Gastrocnemius medialis (tissue), 4 donors: Measurements from ENCODE around the gene XG.
"Not testable (repeated sequence)": the region's sequence is repeated elsewhere in the genome, so short reads cannot be mapped to it uniquely, and the experiment has no call there.

ENCODE experiments used
- POLR2A ChIP-seq, 2 donors: fragments of 450-650 bp; IDR thresholded peaks; one replicate each; pipeline ENCODE4 v1.6.1; 2017; ENCODE audit warnings: antibody characterized with exemption in 2 of 2, mild to moderate bottlenecking in 2 of 2, moderate library complexity in 2 of 2
- TF ChIP-seq, protein P1 (sequence below), 5 experiments: fragments of 450-650 bp in 3 of 5; fragments of 200-600 bp in 2 of 5; sonication (generic) in 2 of 5; IDR thresholded peaks in 4 of 5; conservative IDR thresholded peaks in 1 of 5; 1 replicate in 4 of 5; 2 replicates in 1 of 5; pipeline ENCODE4 v1.5.1; 2016 to 2019; ENCODE audit warnings: antibody characterized with exemption in 5 of 5, mild to moderate bottlenecking in 3 of 5, moderate library complexity in 3 of 5

DNA sequence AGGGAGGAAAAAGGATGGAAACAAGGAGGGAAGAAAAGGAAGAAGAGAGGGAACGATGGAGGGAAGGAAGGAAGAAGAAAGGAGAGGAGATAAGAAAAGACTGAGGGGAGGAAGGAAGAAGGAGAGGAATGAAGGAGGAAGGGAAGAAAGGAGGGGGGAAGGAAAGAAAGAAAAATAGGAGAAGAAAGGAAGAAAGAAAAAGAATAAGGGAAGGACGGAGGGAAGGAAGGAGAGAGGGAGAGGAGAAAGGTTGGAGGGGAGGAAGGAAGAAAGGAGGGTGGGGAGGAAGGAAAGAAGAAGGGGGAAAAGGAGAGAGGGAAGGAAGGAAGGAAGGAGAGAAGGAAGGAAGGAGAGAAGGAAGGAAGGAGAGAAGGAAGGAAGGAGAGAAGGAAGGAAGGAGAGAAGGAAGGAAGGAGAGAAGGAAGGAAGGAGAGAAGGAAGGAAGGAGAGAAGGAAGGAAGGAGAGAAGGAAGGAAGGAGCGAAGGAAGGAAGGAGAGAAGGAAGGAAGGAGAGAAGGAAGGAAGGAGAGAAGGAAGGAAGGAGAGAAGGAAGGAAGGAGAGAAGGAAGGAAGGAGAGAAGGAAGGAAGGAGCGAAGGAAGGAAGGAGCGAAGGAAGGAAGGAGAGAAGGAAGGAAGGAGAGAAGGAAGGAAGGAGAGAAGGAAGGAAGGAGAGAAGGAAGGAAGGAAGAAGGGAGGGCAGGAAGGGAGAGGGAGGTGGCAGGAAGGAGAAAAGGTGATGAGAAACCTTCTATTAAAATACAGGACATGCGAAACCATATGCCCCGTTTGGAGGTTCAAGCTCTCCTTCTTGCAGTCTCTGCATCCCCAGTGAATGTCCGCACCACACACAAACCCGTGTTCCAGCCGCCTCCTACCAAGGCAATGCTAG is 21.6 kb downstream of the XG start:
- TF ChIP-seq, protein P1, sequence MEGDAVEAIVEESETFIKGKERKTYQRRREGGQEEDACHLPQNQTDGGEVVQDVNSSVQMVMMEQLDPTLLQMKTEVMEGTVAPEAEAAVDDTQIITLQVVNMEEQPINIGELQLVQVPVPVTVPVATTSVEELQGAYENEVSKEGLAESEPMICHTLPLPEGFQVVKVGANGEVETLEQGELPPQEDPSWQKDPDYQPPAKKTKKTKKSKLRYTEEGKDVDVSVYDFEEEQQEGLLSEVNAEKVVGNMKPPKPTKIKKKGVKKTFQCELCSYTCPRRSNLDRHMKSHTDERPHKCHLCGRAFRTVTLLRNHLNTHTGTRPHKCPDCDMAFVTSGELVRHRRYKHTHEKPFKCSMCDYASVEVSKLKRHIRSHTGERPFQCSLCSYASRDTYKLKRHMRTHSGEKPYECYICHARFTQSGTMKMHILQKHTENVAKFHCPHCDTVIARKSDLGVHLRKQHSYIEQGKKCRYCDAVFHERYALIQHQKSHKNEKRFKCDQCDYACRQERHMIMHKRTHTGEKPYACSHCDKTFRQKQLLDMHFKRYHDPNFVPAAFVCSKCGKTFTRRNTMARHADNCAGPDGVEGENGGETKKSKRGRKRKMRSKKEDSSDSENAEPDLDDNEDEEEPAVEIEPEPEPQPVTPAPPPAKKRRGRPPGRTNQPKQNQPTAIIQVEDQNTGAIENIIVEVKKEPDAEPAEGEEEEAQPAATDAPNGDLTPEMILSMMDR (IDR thresholded peaks at IDR 0.05 in 4 of 5, conservative IDR thresholded peaks at IDR 0.05 in 1 of 5), result not testable (repeated sequence)
- TF ChIP-seq POLR2A (IDR thresholded peaks at IDR 0.05), result not testable (repeated sequence)
